Activated CD8-positive, alpha-beta T cell treated with anti-CD3 and anti-CD28 coated beads for 36 hours (primary cell): ENCODE data around the gene PIK3R2. TPM values are rescaled to one million over a fixed set of nuclear protein-coding genes. Genes with fewer than 3 reads are reported as not detected.

Experiments
- ATAC-seq: fragments of 200-7000 bp; cut with Tn5 transposase; one replicate; pipeline ENCODE4 v1.10.0; 2021; ENCODE audit warnings: mild to moderate bottlenecking, moderate library complexity
- CTCF ChIA-PET: fragments of 350-600 bp; sonication (Branson Sonifier 250); formaldehyde crosslinking; loops from one replicate; lab custom pipeline; 2021; ENCODE audit warnings: antibody characterized with exemption; lab: Charles Lee
- POLR2A ChIA-PET: fragments of 350-600 bp; sonication (Branson Sonifier 250); formaldehyde crosslinking; loops from one replicate; lab custom pipeline; 2021; ENCODE audit warnings: antibody characterized with exemption; lab: Charles Lee
- DNase-seq: peaks from one replicate; pipeline ENCODE4 v3.0.0-alpha.2; 2020
- H3K27ac Mint-ChIP-seq: one replicate; pipeline ENCODE4 v1.8.0; 2021; ENCODE audit warnings: mild to moderate bottlenecking, mixed read lengths
- H3K27me3 Mint-ChIP-seq: one replicate; pipeline ENCODE4 v1.8.0; 2021; ENCODE audit warnings: mixed read lengths
- H3K36me3 Mint-ChIP-seq: one replicate; pipeline ENCODE4 v1.8.0; 2021; ENCODE audit warnings: low read depth, mixed read lengths
- H3K4me1 Mint-ChIP-seq: one replicate; pipeline ENCODE4 v1.8.0; 2021; ENCODE audit warnings: low read depth, mixed read lengths
- H3K4me3 Mint-ChIP-seq: one replicate; pipeline ENCODE4 v1.8.0; 2021; ENCODE audit warnings: mild to moderate bottlenecking, moderate library complexity, mixed read lengths
- H3K9me3 Mint-ChIP-seq: one replicate; pipeline ENCODE4 v1.8.0; 2021; ENCODE audit warnings: mixed read lengths
- CTCF ChIP-seq: fragments of 200-600 bp; IDR thresholded peaks from one replicate; pipeline ENCODE4 v1.8.0; 2022; ENCODE audit warnings: antibody characterized with exemption, mild to moderate bottlenecking
- intact Hi-C: fragments of 100-400 bp; cut with micrococcal nuclease; formaldehyde crosslinking; loops from one replicate; pipeline ENCODE4 v1.10.0; 2022
- total RNA-seq, 2 experiments: library from RNA; stranded (reverse); gene quantifications; one replicate each; pipeline ENCODE4 v1.2.3, GENCODE V29; 2021

PIK3R2 gene
- total RNA-seq, 2 experiments from 2014 or later = 15.0 to 15.8 TPM

DNA sequence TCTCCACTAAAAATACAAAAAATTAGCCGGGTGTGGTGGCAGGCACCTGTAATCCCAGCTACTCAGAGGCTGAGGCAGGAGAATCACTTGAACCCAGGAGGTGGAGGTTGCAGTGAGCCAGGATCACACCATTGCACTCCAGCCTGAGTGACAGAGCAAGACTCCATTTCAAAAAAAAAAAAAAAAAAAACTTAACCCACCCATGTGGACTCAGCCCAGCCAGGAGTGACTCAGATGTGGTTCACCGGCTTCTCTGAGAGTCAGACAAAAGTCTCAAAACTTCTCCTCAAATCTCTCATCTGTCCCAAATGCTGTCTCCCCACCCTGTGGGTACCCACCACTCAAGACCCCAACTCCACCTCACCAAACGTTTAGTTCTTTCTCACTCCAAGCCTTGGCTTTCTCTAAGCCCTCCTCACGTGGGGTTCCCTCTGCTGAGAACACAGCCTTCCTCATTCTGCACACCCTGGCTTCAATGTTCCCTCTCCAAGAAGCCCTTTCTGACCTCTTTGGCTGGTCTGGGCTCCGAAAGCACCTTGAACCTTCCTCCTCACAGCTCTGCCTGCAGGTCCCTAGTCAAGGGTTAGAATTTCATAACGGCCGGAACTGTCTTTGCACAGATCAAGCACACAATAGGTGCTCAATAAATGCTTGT, 61.9 kb downstream of the PIK3R2 start:
- Mint-ChIP-seq H3K27ac (no peak overlapping the region), H3K4me1 (peaks cover 6% of the 10 kb centered on the region), H3K27me3 (peaks cover 3% of the 10 kb centered on the region), H3K4me3 (no peak overlapping the region), H3K9me3 (no peaks in the 10 kb centered on the region), H3K36me3 (no peaks in the 10 kb centered on the region)
- ChIA-PET POLR2A (no interaction called here), CTCF (interaction anchor here (1.1 kb wide), 1 partner anchor 37 kb away, joined by 3 read pairs; no protein-coding TSS in a partner anchor)
- no peak for TF ChIP-seq CTCF
- DNase-seq (peak; percentile 33), ATAC-seq (peak; percentile 84)
- intact Hi-C loops = loop anchor here (5.0 kb wide), 1 partner anchor 37 kb away; no protein-coding TSS in a partner anchor

DNA sequence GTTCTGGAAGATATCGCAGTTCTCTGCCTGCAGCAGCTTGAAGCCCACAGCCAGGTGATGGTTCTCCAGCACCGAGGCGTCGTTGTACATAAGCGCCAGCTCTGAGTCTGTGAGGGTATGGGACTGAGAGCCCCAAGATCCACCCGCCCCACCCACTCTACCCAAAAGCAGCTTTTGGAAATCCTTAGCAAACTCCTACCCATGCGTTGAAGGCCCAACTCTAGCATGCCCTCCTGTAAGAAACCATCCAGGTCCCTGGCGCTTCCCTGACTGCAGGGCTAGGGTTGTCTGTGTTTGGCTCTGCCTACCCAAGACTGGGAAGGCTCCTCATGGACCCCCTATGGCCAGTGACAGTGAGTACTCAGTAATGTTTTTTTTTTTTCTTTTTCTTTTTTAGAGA, 63.8 kb downstream of the PIK3R2 start:
- ATAC-seq (no peak), DNase-seq (no peak)
- H3K9me3 Mint-ChIP-seq = no peaks in the 10 kb centered on the region
- no peak overlapping the region for H3K27ac Mint-ChIP-seq
- intact Hi-C loops = no loop called here
- ChIA-PET POLR2A (no interaction called here), CTCF (interaction anchor here (1.3 kb wide), 1 partner anchor 9 kb away, joined by 5 read pairs; no protein-coding TSS in a partner anchor)
- peaks cover 8% of the 10 kb centered on the region for H3K4me1 Mint-ChIP-seq
- H3K4me3 Mint-ChIP-seq = no peak overlapping the region
- H3K27me3 Mint-ChIP-seq = peaks cover 12% of the 10 kb centered on the region
- TF ChIP-seq CTCF = no peak
- H3K36me3 Mint-ChIP-seq = no peaks in the 10 kb centered on the region

DNA sequence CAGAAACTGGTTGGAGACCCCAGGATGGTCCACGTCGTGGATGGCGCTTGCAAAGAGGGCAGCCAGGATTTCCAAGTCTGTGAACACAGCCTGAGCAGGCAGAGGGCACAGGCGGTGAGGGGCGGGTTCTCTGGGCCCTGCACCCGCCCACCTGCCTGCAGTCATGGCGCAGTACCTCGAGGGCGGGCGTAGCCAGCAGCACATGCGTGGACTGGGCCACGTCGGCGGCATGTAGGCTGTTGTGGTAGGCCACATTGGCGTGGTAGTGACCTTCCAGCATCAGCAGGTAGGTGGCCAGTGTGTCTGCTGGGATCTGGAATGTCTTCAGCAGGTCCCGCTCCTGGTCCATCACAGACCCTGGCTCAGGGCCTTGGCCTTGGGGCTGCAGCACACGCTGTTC, 65.2 kb downstream of the PIK3R2 start:
- H3K4me1 Mint-ChIP-seq = peaks cover 8% of the 10 kb centered on the region
- intact Hi-C loops = no loop called here
- no peak for ATAC-seq
- no peak for TF ChIP-seq CTCF
- H3K9me3 Mint-ChIP-seq = no peaks in the 10 kb centered on the region
- POLR2A ChIA-PET = no interaction called here
- CTCF ChIA-PET = interaction anchor here (0.8 kb wide), 1 partner anchor 12 kb away, joined by 3 read pairs; no protein-coding TSS in a partner anchor
- no peak for DNase-seq
- peaks cover 13% of the 10 kb centered on the region for H3K27me3 Mint-ChIP-seq
- no peak overlapping the region for H3K4me3 Mint-ChIP-seq
- H3K36me3 Mint-ChIP-seq = no peaks in the 10 kb centered on the region
- H3K27ac Mint-ChIP-seq = no peak overlapping the region

- Mint-ChIP-seq H3K9me3 (no peaks in the 10 kb centered on the region), H3K4me1 (peaks cover 8% of the 10 kb centered on the region), H3K4me3 (no peak overlapping the region), H3K36me3 (no peaks in the 10 kb centered on the region), H3K27ac (no peak overlapping the region), H3K27me3 (peaks cover 15% of the 10 kb centered on the region)
- TF ChIP-seq CTCF = no peak
- ATAC-seq = no peak
- no peak for DNase-seq
- ChIA-PET CTCF (interaction anchor here (2.4 kb wide), 1 partner anchor 33 kb away, joined by 9 read pairs; no protein-coding TSS in a partner anchor), POLR2A (no interaction called here)
- intact Hi-C loops = no loop called here
These were observed 65.6 kb downstream of the PIK3R2 start for GRCh38 chr19:18218600-18218999.

Other genes starting within 250 kb of the PIK3R2 start
- gene CCDC124, start 220.1 kb upstream of the PIK3R2 start, total RNA-seq = 100 to 1,000 TPM; 120 to 129 TPM
- gene KCNN1, start 186.1 kb upstream of the PIK3R2 start, total RNA-seq = 1 to 10 TPM in 1 of 2 experiments, under 1 TPM in 1; 0.25 to 1.7 TPM
- gene ARRDC2, start 145.0 kb upstream of the PIK3R2 start, total RNA-seq = 10 to 100 TPM; 29.1 TPM
- gene IL12RB1, start 66.2 kb upstream of the PIK3R2 start, total RNA-seq = 10 to 100 TPM; 25.6 to 27.2 TPM
- 10 to 100 TPM; 23.1 to 23.3 TPM for gene MAST3, start 55.4 kb upstream of the PIK3R2 start, total RNA-seq
- 10 to 100 TPM; 21.9 to 22.9 TPM for gene IFI30, start 20.6 kb downstream of the PIK3R2 start, total RNA-seq
- gene MPV17L2, start 40.1 kb downstream of the PIK3R2 start, total RNA-seq = 1 to 10 TPM; 8.5 to 9.6 TPM
- gene RAB3A, start 50.9 kb downstream of the PIK3R2 start, total RNA-seq = 10 to 100 TPM in 1 of 2 experiments, 1 to 10 TPM in 1; 8.9 to 11.3 TPM
- gene PDE4C, start 73.3 kb downstream of the PIK3R2 start, total RNA-seq = under 1 TPM in 1 of 2 experiments, not detected in 1; 0.38 TPM
- gene IQCN, start 121.3 kb downstream of the PIK3R2 start, total RNA-seq = under 1 TPM; 0.59 to 0.69 TPM
- gene JUND, start 128.5 kb downstream of the PIK3R2 start, total RNA-seq = 100 to 1,000 TPM; 527 to 530 TPM
- gene LSM4, start 169.9 kb downstream of the PIK3R2 start, total RNA-seq = 100 to 1,000 TPM; 426 to 433 TPM
- gene PGPEP1, start 187.4 kb downstream of the PIK3R2 start, total RNA-seq = 10 to 100 TPM; 21.7 to 23.9 TPM
- gene GDF15, start 233.0 kb downstream of the PIK3R2 start, total RNA-seq = not detected
- gene LRRC25, start 244.5 kb downstream of the PIK3R2 start, total RNA-seq = not detected